Measurements from ENCODE around the gene FAM171A1. TPM values are rescaled to one million over a fixed set of nuclear protein-coding genes. Genes with fewer than 3 reads are reported as not detected.

FAM171A1 gene
- total and polyA plus RNA-seq, 2 of the 13 experiments (the other 11 are each of a cell fraction or from before 2014, with no cell fraction given), result 21.5 to 34.7 TPM

DNA sequence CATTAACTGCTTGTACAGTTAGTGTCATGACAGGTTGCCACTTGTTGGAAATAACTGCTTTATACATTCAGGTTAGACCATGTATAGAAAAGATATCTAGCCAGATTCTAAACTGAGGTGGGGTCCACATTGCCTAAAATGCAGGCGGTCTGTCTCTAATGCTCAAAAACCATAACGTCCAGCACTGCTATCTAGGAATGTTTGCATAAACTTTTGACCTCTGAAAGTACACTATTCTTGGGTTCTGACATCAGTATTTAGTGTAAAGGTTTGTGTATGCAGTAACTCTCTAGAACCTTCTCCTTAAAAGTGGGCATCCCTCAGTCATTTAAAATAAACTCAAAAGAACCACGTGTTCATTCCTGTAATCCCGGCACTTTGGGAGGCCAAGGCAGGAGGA lies 10.3 kb upstream of the FAM171A1 start (continued):
- TF ChIP-seq NR2F1 (CRISPR knock-in tag; IDR thresholded peaks at IDR 0.05), result peak in 1 of 2 experiments; percentile 56; a peak in 2 of 4 replicates
- TF ChIP-seq RXRB (CRISPR knock-in tag; IDR thresholded peaks at IDR 0.05; ENCODE audit: borderline replicate concordance), result peak; percentile 69
- no peak for TF ChIP-seq RBFOX2 (IDR thresholded peaks at IDR 0.05; ENCODE audit: low read depth, low read length)
- TF ChIP-seq CAMTA2 (CRISPR knock-in tag; IDR thresholded peaks at IDR 0.05; ENCODE audit: borderline replicate concordance), result no peak
- TF ChIP-seq, protein P1, sequence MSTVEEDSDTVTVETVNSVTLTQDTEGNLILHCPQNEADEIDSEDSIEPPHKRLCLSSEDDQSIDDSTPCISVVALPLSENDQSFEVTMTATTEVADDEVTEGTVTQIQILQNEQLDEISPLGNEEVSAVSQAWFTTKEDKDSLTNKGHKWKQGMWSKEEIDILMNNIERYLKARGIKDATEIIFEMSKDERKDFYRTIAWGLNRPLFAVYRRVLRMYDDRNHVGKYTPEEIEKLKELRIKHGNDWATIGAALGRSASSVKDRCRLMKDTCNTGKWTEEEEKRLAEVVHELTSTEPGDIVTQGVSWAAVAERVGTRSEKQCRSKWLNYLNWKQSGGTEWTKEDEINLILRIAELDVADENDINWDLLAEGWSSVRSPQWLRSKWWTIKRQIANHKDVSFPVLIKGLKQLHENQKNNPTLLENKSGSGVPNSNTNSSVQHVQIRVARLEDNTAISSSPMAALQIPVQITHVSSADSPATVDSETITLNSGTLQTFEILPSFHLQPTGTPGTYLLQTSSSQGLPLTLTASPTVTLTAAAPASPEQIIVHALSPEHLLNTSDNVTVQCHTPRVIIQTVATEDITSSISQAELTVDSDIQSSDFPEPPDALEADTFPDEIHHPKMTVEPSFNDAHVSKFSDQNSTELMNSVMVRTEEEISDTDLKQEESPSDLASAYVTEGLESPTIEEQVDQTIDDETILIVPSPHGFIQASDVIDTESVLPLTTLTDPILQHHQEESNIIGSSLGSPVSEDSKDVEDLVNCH (CRISPR knock-in tag; IDR thresholded peaks at IDR 0.05), result no peak
- TF ChIP-seq, protein P2, sequence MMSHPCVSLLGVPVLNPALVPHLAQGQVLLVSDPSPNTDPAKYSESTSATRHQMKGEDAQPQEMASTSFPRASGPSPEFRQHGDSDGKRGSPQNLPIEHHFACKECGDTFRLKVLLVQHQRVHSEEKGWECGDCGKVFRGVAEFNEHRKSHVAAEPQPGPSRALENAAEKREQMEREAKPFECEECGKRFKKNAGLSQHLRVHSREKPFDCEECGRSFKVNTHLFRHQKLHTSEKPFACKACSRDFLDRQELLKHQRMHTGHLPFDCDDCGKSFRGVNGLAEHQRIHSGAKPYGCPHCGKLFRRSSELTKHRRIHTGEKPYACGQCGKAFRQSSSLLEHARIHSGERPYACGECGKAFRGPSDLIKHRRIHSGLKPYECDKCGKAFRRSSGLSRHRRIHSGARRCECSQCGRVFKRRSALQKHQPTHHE (CRISPR knock-in tag; IDR thresholded peaks at IDR 0.05; ENCODE audit: borderline replicate concordance), result no peak
- TF ChIP-seq NCOA5 (CRISPR knock-in tag; IDR thresholded peaks at IDR 0.05), result no peak
- no peak for TF ChIP-seq ZNF839 (CRISPR knock-in tag; IDR thresholded peaks at IDR 0.05; ENCODE audit: borderline replicate concordance)
- TF ChIP-seq ZFP36L2 (CRISPR knock-in tag; IDR thresholded peaks at IDR 0.05), result no peak
- no peak for TF ChIP-seq ZFP62 (CRISPR knock-in tag; IDR thresholded peaks at IDR 0.05)

DNA sequence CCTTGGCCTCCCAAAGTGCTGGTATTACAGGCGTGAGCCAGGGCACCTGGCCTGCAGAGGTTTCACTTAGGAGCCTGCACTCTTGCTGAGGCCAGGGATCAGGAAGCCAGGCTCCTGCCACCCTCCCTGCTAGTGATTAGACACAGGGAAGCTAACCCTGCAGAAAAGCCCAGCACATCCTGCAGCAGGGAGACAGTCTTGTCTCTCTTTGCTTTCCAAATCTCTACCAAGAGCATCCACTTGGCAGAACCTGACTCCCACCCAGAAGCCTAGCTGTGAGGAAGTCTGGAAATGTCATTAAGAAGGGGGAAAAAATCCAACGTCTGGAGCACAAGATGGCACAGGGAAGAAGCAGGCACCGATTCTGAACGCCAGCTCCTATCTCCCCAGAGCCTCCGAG lies 8.0 kb upstream of the FAM171A1 start:
- H3K79me2 ChIP-seq (ENCODE audit: insufficient read depth, low read length), result no peaks in the 10 kb centered on the region
- FAIRE-seq, result no peak
- ATAC-seq, result peak; percentile 59
- H4K20me1 ChIP-seq (ENCODE audit: insufficient read depth, low read length), result no peaks in the 10 kb centered on the region
- no TSS peak for BruUV-seq (replicated peaks)
- H2AFZ ChIP-seq (ENCODE audit: low read length), result no peak overlapping the region
- DNase-seq (ENCODE audit: low spot score), result no peak
- no peaks in the 10 kb centered on the region for H3K36me3 ChIP-seq (replicated peaks in 1 of 2; ENCODE audit: control insufficient read depth in 1 of 2, insufficient read depth in 2 of 2, low read length in 2 of 2)
- H3K27ac ChIP-seq (ENCODE audit: extremely low read length, insufficient read depth, low read length), result no peak overlapping the region
- ChIA-PET POLR2A (no interaction called here), CTCF (ENCODE audit: low intra/inter-chr PET ratio, low total read pairs) (no interaction called here)
- no peak overlapping the region for H3K4me3 ChIP-seq (replicated peaks in 1 of 3; ENCODE audit: insufficient read depth in 1 of 3, low read depth in 2 of 3, low read length in 3 of 3)
- no peak overlapping the region for H3K9ac ChIP-seq (ENCODE audit: insufficient read depth, low read depth, low read length)
- 53% methylated on average over 5 of the region's 5 CpGs for WGBS (ENCODE audit: low lambda C conversion rate)
- no peak overlapping the region for H3K4me2 ChIP-seq (ENCODE audit: low read depth, low read length)
- in situ Hi-C loops (cut with HindIII; ENCODE audit: extremely low pct_ligation_motif_present, low pct_unique_long_range_greater_than_20kb) (no loop called here), intact Hi-C loops (cut with micrococcal nuclease; ENCODE audit: unreplicated experiment) (no loop called here)
- H3K27me3 ChIP-seq (ENCODE audit: control insufficient read depth in 1 of 2, insufficient read depth in 2 of 2, low read length in 2 of 2), result peaks cover 0 to 4% of the 10 kb centered on the region in 2 experiments; a peak in 1 of 5 replicates
- peaks cover 28% of the 10 kb centered on the region for H3K4me1 ChIP-seq (ENCODE audit: insufficient read depth, low read length)
- H3K9me3 ChIP-seq (ENCODE audit: low read length), result no peaks in the 10 kb centered on the region
- TF ChIP-seq NCOR1 (IDR thresholded peaks at IDR 0.05; ENCODE audit: borderline replicate concordance, low read length), result no peak
- TF ChIP-seq, protein P3, sequence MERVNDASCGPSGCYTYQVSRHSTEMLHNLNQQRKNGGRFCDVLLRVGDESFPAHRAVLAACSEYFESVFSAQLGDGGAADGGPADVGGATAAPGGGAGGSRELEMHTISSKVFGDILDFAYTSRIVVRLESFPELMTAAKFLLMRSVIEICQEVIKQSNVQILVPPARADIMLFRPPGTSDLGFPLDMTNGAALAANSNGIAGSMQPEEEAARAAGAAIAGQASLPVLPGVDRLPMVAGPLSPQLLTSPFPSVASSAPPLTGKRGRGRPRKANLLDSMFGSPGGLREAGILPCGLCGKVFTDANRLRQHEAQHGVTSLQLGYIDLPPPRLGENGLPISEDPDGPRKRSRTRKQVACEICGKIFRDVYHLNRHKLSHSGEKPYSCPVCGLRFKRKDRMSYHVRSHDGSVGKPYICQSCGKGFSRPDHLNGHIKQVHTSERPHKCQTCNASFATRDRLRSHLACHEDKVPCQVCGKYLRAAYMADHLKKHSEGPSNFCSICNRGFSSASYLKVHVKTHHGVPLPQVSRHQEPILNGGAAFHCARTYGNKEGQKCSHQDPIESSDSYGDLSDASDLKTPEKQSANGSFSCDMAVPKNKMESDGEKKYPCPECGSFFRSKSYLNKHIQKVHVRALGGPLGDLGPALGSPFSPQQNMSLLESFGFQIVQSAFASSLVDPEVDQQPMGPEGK (CRISPR knock-in tag; IDR thresholded peaks at IDR 0.05), result no peak
- no peak for TF ChIP-seq ATM (IDR thresholded peaks at IDR 0.05; ENCODE audit: borderline replicate concordance)
- TF ChIP-seq, protein P4, sequence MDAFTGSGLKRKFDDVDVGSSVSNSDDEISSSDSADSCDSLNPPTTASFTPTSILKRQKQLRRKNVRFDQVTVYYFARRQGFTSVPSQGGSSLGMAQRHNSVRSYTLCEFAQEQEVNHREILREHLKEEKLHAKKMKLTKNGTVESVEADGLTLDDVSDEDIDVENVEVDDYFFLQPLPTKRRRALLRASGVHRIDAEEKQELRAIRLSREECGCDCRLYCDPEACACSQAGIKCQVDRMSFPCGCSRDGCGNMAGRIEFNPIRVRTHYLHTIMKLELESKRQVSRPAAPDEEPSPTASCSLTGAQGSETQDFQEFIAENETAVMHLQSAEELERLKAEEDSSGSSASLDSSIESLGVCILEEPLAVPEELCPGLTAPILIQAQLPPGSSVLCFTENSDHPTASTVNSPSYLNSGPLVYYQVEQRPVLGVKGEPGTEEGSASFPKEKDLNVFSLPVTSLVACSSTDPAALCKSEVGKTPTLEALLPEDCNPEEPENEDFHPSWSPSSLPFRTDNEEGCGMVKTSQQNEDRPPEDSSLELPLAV (CRISPR knock-in tag; conservative IDR thresholded peaks at IDR 0.05; ENCODE audit: low read depth), result no peak
- no peak for TF ChIP-seq TBL1XR1 (IDR thresholded peaks at IDR 0.05; ENCODE audit: borderline replicate concordance, low read length, partially characterized antibody)
- TF ChIP-seq POLR2G (IDR thresholded peaks at IDR 0.05; ENCODE audit: low read depth, low read length), result no peak
- TF ChIP-seq NR3C1 (CRISPR knock-in tag; IDR thresholded peaks at IDR 0.05), result no peak
- TF ChIP-seq MZF1 (CRISPR knock-in tag; IDR thresholded peaks at IDR 0.05; ENCODE audit: borderline replicate concordance), result no peak
